Vagina (tissue), 2 donors: ENCODE measurements around the gene BSG.

Experiments used
- POLR2A ChIP-seq, 2 donors: fragments of 450-650 bp; IDR thresholded peaks; one replicate each; pipeline ENCODE4 v1.6.1; 2017; ENCODE audit warnings: antibody characterized with exemption in 2 of 2, mild to moderate bottlenecking in 2 of 2, moderate library complexity in 2 of 2
- TF ChIP-seq, protein P1 (sequence below), 3 experiments: fragments of 450-650 bp in 2 of 3; fragments of 200-600 bp in 1 of 3; sonication (generic) in 1 of 3; IDR thresholded peaks; one replicate each; pipeline ENCODE4 v1.5.1; 2017 to 2019; ENCODE audit warnings: antibody characterized with exemption in 3 of 3, mild to moderate bottlenecking in 2 of 3, moderate library complexity in 2 of 3

GRCh38 chr19:620166-620862 is 47.9 kb downstream of the BSG start:
- TF ChIP-seq, protein P1, sequence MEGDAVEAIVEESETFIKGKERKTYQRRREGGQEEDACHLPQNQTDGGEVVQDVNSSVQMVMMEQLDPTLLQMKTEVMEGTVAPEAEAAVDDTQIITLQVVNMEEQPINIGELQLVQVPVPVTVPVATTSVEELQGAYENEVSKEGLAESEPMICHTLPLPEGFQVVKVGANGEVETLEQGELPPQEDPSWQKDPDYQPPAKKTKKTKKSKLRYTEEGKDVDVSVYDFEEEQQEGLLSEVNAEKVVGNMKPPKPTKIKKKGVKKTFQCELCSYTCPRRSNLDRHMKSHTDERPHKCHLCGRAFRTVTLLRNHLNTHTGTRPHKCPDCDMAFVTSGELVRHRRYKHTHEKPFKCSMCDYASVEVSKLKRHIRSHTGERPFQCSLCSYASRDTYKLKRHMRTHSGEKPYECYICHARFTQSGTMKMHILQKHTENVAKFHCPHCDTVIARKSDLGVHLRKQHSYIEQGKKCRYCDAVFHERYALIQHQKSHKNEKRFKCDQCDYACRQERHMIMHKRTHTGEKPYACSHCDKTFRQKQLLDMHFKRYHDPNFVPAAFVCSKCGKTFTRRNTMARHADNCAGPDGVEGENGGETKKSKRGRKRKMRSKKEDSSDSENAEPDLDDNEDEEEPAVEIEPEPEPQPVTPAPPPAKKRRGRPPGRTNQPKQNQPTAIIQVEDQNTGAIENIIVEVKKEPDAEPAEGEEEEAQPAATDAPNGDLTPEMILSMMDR (IDR thresholded peaks at IDR 0.05): no peak
- TF ChIP-seq POLR2A (IDR thresholded peaks at IDR 0.05): no peak
